Measurements from ENCODE around the gene KCNMA1.

The KCNMA1 gene

GRCh38 chr10:77012812-77013500 lies 624.7 kb downstream of the KCNMA1 start:
- Histone ChIP-seq H3K9ac (ENCODE audit: low read length in 2 of 2) (no peak overlapping the region), H3K27me3 (ENCODE audit: control insufficient read depth in 1 of 2, insufficient read depth in 2 of 2, low read length in 2 of 2) (no peaks in the 10 kb centered on the region), H3K4me3 (ENCODE audit: low read length in 2 of 2) (no peak overlapping the region), H3K4me1 (ENCODE audit: control insufficient read depth, insufficient read depth, low read length) (peaks cover 9% of the 10 kb centered on the region), H3K36me3 (ENCODE audit: control insufficient read depth in 2 of 2, insufficient read depth in 2 of 2, low read length in 2 of 2) (peaks cover 7 to 18% of the 10 kb centered on the region in 2 donors), H3K9me3 (ENCODE audit: control insufficient read depth in 2 of 2, low read length in 2 of 2) (no peaks in the 10 kb centered on the region), H3K27ac (ENCODE audit: low read length) (peak overlapping the region; percentile 8)

- H3K4me1 ChIP-seq (ENCODE audit: control insufficient read depth, insufficient read depth, low read length) = peaks cover 9% of the 10 kb centered on the region
- H3K4me3 ChIP-seq (ENCODE audit: low read length in 2 of 2) = no peak overlapping the region
- H3K9me3 ChIP-seq (ENCODE audit: control insufficient read depth in 2 of 2, low read length in 2 of 2) = no peaks in the 10 kb centered on the region
- no peaks in the 10 kb centered on the region for H3K27me3 ChIP-seq (ENCODE audit: control insufficient read depth in 1 of 2, insufficient read depth in 2 of 2, low read length in 2 of 2)
- no peak overlapping the region for H3K9ac ChIP-seq (ENCODE audit: low read length in 2 of 2)
- peaks cover 10 to 14% of the 10 kb centered on the region in 2 donors for H3K36me3 ChIP-seq (ENCODE audit: control insufficient read depth in 2 of 2, insufficient read depth in 2 of 2, low read length in 2 of 2)
- H3K27ac ChIP-seq (ENCODE audit: low read length) = peak overlapping the region; percentile 8
Measured at GRCh38 chr10:77011874-77012811, 625.5 kb downstream of the KCNMA1 start.

- no peak overlapping the region for H3K27ac ChIP-seq (ENCODE audit: low read length)
- H3K9ac ChIP-seq (ENCODE audit: low read length in 2 of 2) = no peak overlapping the region
- H3K4me1 ChIP-seq (ENCODE audit: control insufficient read depth, insufficient read depth, low read length) = peaks cover 9% of the 10 kb centered on the region
Measured at GRCh38 chr10:77010430-77010829, 627.2 kb downstream of the KCNMA1 start.

GRCh38 chr10:77007834-77008233 lies 629.8 kb downstream of the KCNMA1 start:
- no peak overlapping the region for H3K9ac ChIP-seq (ENCODE audit: low read length in 2 of 2)

More at GRCh38 chr10:77010430-77010829, 627.2 kb downstream of the KCNMA1 start:
- Histone ChIP-seq H3K27me3 (ENCODE audit: control insufficient read depth in 1 of 2, insufficient read depth in 2 of 2, low read length in 2 of 2) (no peaks in the 10 kb centered on the region), H3K4me3 (ENCODE audit: low read length in 2 of 2) (no peak overlapping the region), H3K9me3 (ENCODE audit: control insufficient read depth in 2 of 2, low read length in 2 of 2) (no peaks in the 10 kb centered on the region), H3K36me3 (ENCODE audit: control insufficient read depth in 2 of 2, insufficient read depth in 2 of 2, low read length in 2 of 2) (peaks cover 9 to 10% of the 10 kb centered on the region in 2 donors)

GRCh38 chr10:77006836-77007511 lies 630.6 kb downstream of the KCNMA1 start:
- no peak overlapping the region for H3K27ac ChIP-seq (ENCODE audit: low read length)

More at GRCh38 chr10:77007834-77008233, 629.8 kb downstream of the KCNMA1 start:
- Histone ChIP-seq H3K36me3 (ENCODE audit: control insufficient read depth in 2 of 2, insufficient read depth in 2 of 2, low read length in 2 of 2) (peaks cover 9 to 10% of the 10 kb centered on the region in 2 donors), H3K9me3 (ENCODE audit: control insufficient read depth in 2 of 2, low read length in 2 of 2) (no peaks in the 10 kb centered on the region), H3K4me3 (ENCODE audit: low read length in 2 of 2) (no peak overlapping the region), H3K27me3 (ENCODE audit: control insufficient read depth in 1 of 2, insufficient read depth in 2 of 2, low read length in 2 of 2) (no peaks in the 10 kb centered on the region), H3K27ac (ENCODE audit: low read length) (no peak overlapping the region), H3K4me1 (ENCODE audit: control insufficient read depth, insufficient read depth, low read length) (peaks cover 10% of the 10 kb centered on the region)

GRCh38 chr10:77005871-77006270 lies 631.7 kb downstream of the KCNMA1 start:
- H3K27me3 ChIP-seq (ENCODE audit: control insufficient read depth in 1 of 2, insufficient read depth in 2 of 2, low read length in 2 of 2) = no peaks in the 10 kb centered on the region
- H3K4me3 ChIP-seq (ENCODE audit: low read length in 2 of 2) = no peak overlapping the region
- no peak overlapping the region for H3K9ac ChIP-seq (ENCODE audit: low read length in 2 of 2)
- H3K4me1 ChIP-seq (ENCODE audit: control insufficient read depth, insufficient read depth, low read length) = peaks cover 4% of the 10 kb centered on the region
- no peak overlapping the region for H3K27ac ChIP-seq (ENCODE audit: low read length)
- H3K9me3 ChIP-seq (ENCODE audit: control insufficient read depth in 2 of 2, low read length in 2 of 2) = no peaks in the 10 kb centered on the region
- peaks cover 8 to 13% of the 10 kb centered on the region in 2 donors for H3K36me3 ChIP-seq (ENCODE audit: control insufficient read depth in 2 of 2, insufficient read depth in 2 of 2, low read length in 2 of 2)

More at GRCh38 chr10:77006836-77007511, 630.6 kb downstream of the KCNMA1 start:
- no peak overlapping the region for H3K4me3 ChIP-seq (ENCODE audit: low read length in 2 of 2)
- H3K27me3 ChIP-seq (ENCODE audit: control insufficient read depth in 1 of 2, insufficient read depth in 2 of 2, low read length in 2 of 2) = no peaks in the 10 kb centered on the region
- peaks cover 4% of the 10 kb centered on the region for H3K4me1 ChIP-seq (ENCODE audit: control insufficient read depth, insufficient read depth, low read length)
- no peaks in the 10 kb centered on the region for H3K9me3 ChIP-seq (ENCODE audit: control insufficient read depth in 2 of 2, low read length in 2 of 2)
- H3K36me3 ChIP-seq (ENCODE audit: control insufficient read depth in 2 of 2, insufficient read depth in 2 of 2, low read length in 2 of 2) = peaks cover 6 to 10% of the 10 kb centered on the region in 2 donors
- no peak overlapping the region for H3K9ac ChIP-seq (ENCODE audit: low read length in 2 of 2)

GRCh38 chr10:77004917-77005564 lies 632.6 kb downstream of the KCNMA1 start:
- peaks cover 4% of the 10 kb centered on the region for H3K4me1 ChIP-seq (ENCODE audit: control insufficient read depth, insufficient read depth, low read length)
- no peaks in the 10 kb centered on the region for H3K9me3 ChIP-seq (ENCODE audit: control insufficient read depth in 2 of 2, low read length in 2 of 2)
- no peak overlapping the region for H3K27ac ChIP-seq (ENCODE audit: low read length)
- no peak overlapping the region for H3K4me3 ChIP-seq (ENCODE audit: low read length in 2 of 2)
- peaks cover 7 to 11% of the 10 kb centered on the region in 2 donors for H3K36me3 ChIP-seq (ENCODE audit: control insufficient read depth in 2 of 2, insufficient read depth in 2 of 2, low read length in 2 of 2)
- H3K9ac ChIP-seq (ENCODE audit: low read length in 2 of 2) = no peak overlapping the region
- H3K27me3 ChIP-seq (ENCODE audit: control insufficient read depth in 1 of 2, insufficient read depth in 2 of 2, low read length in 2 of 2) = no peaks in the 10 kb centered on the region

GRCh38 chr10:77002872-77003271 lies 634.7 kb downstream of the KCNMA1 start:
- peaks cover 2 to 9% of the 10 kb centered on the region in 2 donors for H3K36me3 ChIP-seq (ENCODE audit: control insufficient read depth in 2 of 2, insufficient read depth in 2 of 2, low read length in 2 of 2)
- H3K27ac ChIP-seq (ENCODE audit: low read length) = no peak overlapping the region
- H3K27me3 ChIP-seq (ENCODE audit: control insufficient read depth in 1 of 2, insufficient read depth in 2 of 2, low read length in 2 of 2) = no peaks in the 10 kb centered on the region
- peaks cover 4% of the 10 kb centered on the region for H3K4me1 ChIP-seq (ENCODE audit: control insufficient read depth, insufficient read depth, low read length)
- H3K4me3 ChIP-seq (ENCODE audit: low read length in 2 of 2) = no peak overlapping the region
- no peaks in the 10 kb centered on the region for H3K9me3 ChIP-seq (ENCODE audit: control insufficient read depth in 2 of 2, low read length in 2 of 2)
- no peak overlapping the region for H3K9ac ChIP-seq (ENCODE audit: low read length in 2 of 2)

- H3K27ac ChIP-seq (ENCODE audit: low read length) = no peak overlapping the region
- H3K27me3 ChIP-seq (ENCODE audit: control insufficient read depth in 1 of 2, insufficient read depth in 2 of 2, low read length in 2 of 2) = no peaks in the 10 kb centered on the region
- H3K4me1 ChIP-seq (ENCODE audit: control insufficient read depth, insufficient read depth, low read length) = peaks cover 4% of the 10 kb centered on the region
- no peaks in the 10 kb centered on the region for H3K9me3 ChIP-seq (ENCODE audit: control insufficient read depth in 2 of 2, low read length in 2 of 2)
- peaks cover 2 to 7% of the 10 kb centered on the region in 2 donors for H3K36me3 ChIP-seq (ENCODE audit: control insufficient read depth in 2 of 2, insufficient read depth in 2 of 2, low read length in 2 of 2)
- H3K4me3 ChIP-seq (ENCODE audit: low read length in 2 of 2) = no peak overlapping the region
- no peak overlapping the region for H3K9ac ChIP-seq (ENCODE audit: low read length in 2 of 2)
Measured at GRCh38 chr10:77001206-77001605, 636.4 kb downstream of the KCNMA1 start.

- Histone ChIP-seq H3K4me1 (ENCODE audit: control insufficient read depth, insufficient read depth, low read length) (no peaks in the 10 kb centered on the region), H3K27ac (ENCODE audit: low read length) (no peak overlapping the region), H3K4me3 (ENCODE audit: low read length in 2 of 2) (no peak overlapping the region), H3K36me3 (ENCODE audit: control insufficient read depth in 2 of 2, insufficient read depth in 2 of 2, low read length in 2 of 2) (peaks cover 8 to 10% of the 10 kb centered on the region in 2 donors), H3K27me3 (ENCODE audit: control insufficient read depth in 1 of 2, insufficient read depth in 2 of 2, low read length in 2 of 2) (no peaks in the 10 kb centered on the region), H3K9me3 (ENCODE audit: control insufficient read depth in 2 of 2, low read length in 2 of 2) (no peaks in the 10 kb centered on the region), H3K9ac (ENCODE audit: low read length in 2 of 2) (no peak overlapping the region)
Measured at GRCh38 chr10:76998451-76998850, 639.2 kb downstream of the KCNMA1 start.
